Naive B cell (primary cell): Measurements from ENCODE around the gene GPRIN3. TPM values are rescaled to one million over a fixed set of nuclear protein-coding genes. Genes with fewer than 3 reads are reported as not detected.
A peak's percentile ranks its signal among the peaks of the same experiment; 100 is the strongest.

ENCODE experiments used
- ATAC-seq, 2 donors: fragments of 150-1000 bp; cut with Tn5 transposase; 2 replicates each; pipeline ENCODE4 v1.10.0; 2021; ENCODE audit warnings: low read depth in 2 of 2, mild to moderate bottlenecking in 2 of 2, moderate library complexity in 2 of 2
- DNase-seq: peaks from one replicate; pipeline ENCODE4 v3.0.0; 2022
- H3K27ac Mint-ChIP-seq, 6 donors: one replicate each; pipeline ENCODE4 v1.8.0; 2020 to 2022; ENCODE audit warnings: mild to moderate bottlenecking in 6 of 6, mixed read lengths in 6 of 6, moderate library complexity in 5 of 6, inconsistent platforms in 2 of 6
- H3K27me3 Mint-ChIP-seq, 3 donors: one replicate each; pipeline ENCODE4 v1.8.0; 2021 to 2022; ENCODE audit warnings: mixed read lengths in 3 of 3, mild to moderate bottlenecking in 1 of 3
- H3K36me3 Mint-ChIP-seq, 2 donors: one replicate each; pipeline ENCODE4 v1.8.0; 2020 to 2022; ENCODE audit warnings: mixed read lengths in 2 of 2, inconsistent platforms in 1 of 2, mild to moderate bottlenecking in 1 of 2
- H3K4me1 Mint-ChIP-seq, 3 donors: one replicate each; pipeline ENCODE4 v1.8.0; 2020 to 2022; ENCODE audit warnings: mixed read lengths in 3 of 3, inconsistent platforms in 1 of 3, mild to moderate bottlenecking in 1 of 3, moderate library complexity in 1 of 3
- H3K4me3 Mint-ChIP-seq, 8 donors: one replicate each; pipeline ENCODE4 v1.8.0; 2020 to 2022; ENCODE audit warnings: mild to moderate bottlenecking in 8 of 8, mixed read lengths in 8 of 8, moderate library complexity in 8 of 8, inconsistent platforms in 2 of 8
- H3K9me3 Mint-ChIP-seq, 7 donors: one replicate each; pipeline ENCODE4 v1.8.0; 2020 to 2022; ENCODE audit warnings: mixed read lengths in 7 of 7, mild to moderate bottlenecking in 5 of 7, inconsistent platforms in 2 of 7, moderate library complexity in 1 of 7
- polyA plus RNA-seq, 6 donors: library from polyadenylated mRNA; unstranded; fragments of 300-500 nt; fragmentation: Illumina TruSeq; gene quantifications; one replicate each; pipeline ENCODE4 v1.2.3, GENCODE V29; 2021; ENCODE audit warnings: low read depth in 6 of 6

Gene GPRIN3
- polyA plus RNA-seq, 6 donors from 2014 or later: 0.06 to 0.16 TPM; not detected in 4

- Mint-ChIP-seq H3K9me3 (no peaks in the 10 kb centered on the region), H3K4me3 (no peak overlapping the region), H3K27ac (no peak overlapping the region), H3K4me1 (no peaks in the 10 kb centered on the region), H3K27me3 (peaks cover 0 to 7% (median 3%) of the 10 kb centered on the region in 3 donors), H3K36me3 (no peaks in the 10 kb centered on the region)
- DNase-seq (no peak), ATAC-seq (no peak)
These were observed 62.1 kb downstream of the GPRIN3 start for GRCh38 chr4:89245459-89245858.

- ATAC-seq (no peak), DNase-seq (no peak)
- Mint-ChIP-seq H3K27me3 (peaks cover 0 to 3% (median 0%) of the 10 kb centered on the region in 3 donors), H3K4me1 (no peaks in the 10 kb centered on the region), H3K4me3 (no peak overlapping the region), H3K9me3 (no peaks in the 10 kb centered on the region), H3K36me3 (no peaks in the 10 kb centered on the region), H3K27ac (peak overlapping the region in 1 of 6 donors; percentile 14)
These were observed 63.8 kb downstream of the GPRIN3 start for GRCh38 chr4:89243733-89244252.

GRCh38 chr4:89242864-89243732, 64.5 kb downstream of the GPRIN3 start:
- H3K27ac Mint-ChIP-seq: peak overlapping the region in 1 of 6 donors; percentile 14
- peaks cover 0 to 3% (median 0%) of the 10 kb centered on the region in 3 donors for H3K27me3 Mint-ChIP-seq
- no peak for DNase-seq
- H3K4me1 Mint-ChIP-seq: no peaks in the 10 kb centered on the region
- H3K9me3 Mint-ChIP-seq: no peaks in the 10 kb centered on the region
- H3K4me3 Mint-ChIP-seq: no peak overlapping the region
- H3K36me3 Mint-ChIP-seq: no peaks in the 10 kb centered on the region
- no peak for ATAC-seq

GRCh38 chr4:89242216-89242615, 65.4 kb downstream of the GPRIN3 start:
- Mint-ChIP-seq H3K36me3 (no peaks in the 10 kb centered on the region), H3K27me3 (peaks cover 0 to 3% (median 0%) of the 10 kb centered on the region in 3 donors), H3K9me3 (no peaks in the 10 kb centered on the region), H3K27ac (no peak overlapping the region), H3K4me1 (no peaks in the 10 kb centered on the region), H3K4me3 (no peak overlapping the region)
- no peak for DNase-seq
- ATAC-seq: no peak

GRCh38 chr4:89230271-89230670, 77.3 kb downstream of the GPRIN3 start:
- H3K36me3 Mint-ChIP-seq: no peaks in the 10 kb centered on the region
- no peaks in the 10 kb centered on the region for H3K4me1 Mint-ChIP-seq
- no peak for ATAC-seq
- H3K9me3 Mint-ChIP-seq: peaks cover 0 to 5% (median 0%) of the 10 kb centered on the region in 7 donors
- no peak overlapping the region for H3K27ac Mint-ChIP-seq
- no peaks in the 10 kb centered on the region for H3K27me3 Mint-ChIP-seq
- no peak for DNase-seq
- H3K4me3 Mint-ChIP-seq: no peak overlapping the region

GRCh38 chr4:89226665-89227574, 80.7 kb downstream of the GPRIN3 start:
- no peaks in the 10 kb centered on the region for H3K36me3 Mint-ChIP-seq
- H3K27me3 Mint-ChIP-seq: no peaks in the 10 kb centered on the region
- DNase-seq (peak; percentile 54), ATAC-seq (peak; percentile 68 to 89)
- H3K4me3 Mint-ChIP-seq: no peak overlapping the region
- no peaks in the 10 kb centered on the region for H3K4me1 Mint-ChIP-seq
- no peaks in the 10 kb centered on the region for H3K9me3 Mint-ChIP-seq
- H3K27ac Mint-ChIP-seq: peak overlapping the region in 1 of 6 donors; percentile 29

GRCh38 chr4:89222170-89222569, 85.4 kb downstream of the GPRIN3 start:
- Mint-ChIP-seq H3K4me3 (no peak overlapping the region), H3K27ac (no peak overlapping the region), H3K36me3 (no peaks in the 10 kb centered on the region), H3K9me3 (no peaks in the 10 kb centered on the region), H3K4me1 (no peaks in the 10 kb centered on the region), H3K27me3 (no peaks in the 10 kb centered on the region)
- ATAC-seq: no peak
- no peak for DNase-seq

- Mint-ChIP-seq H3K27me3 (no peaks in the 10 kb centered on the region), H3K9me3 (no peaks in the 10 kb centered on the region), H3K4me3 (no peak overlapping the region), H3K27ac (no peak overlapping the region), H3K4me1 (no peaks in the 10 kb centered on the region), H3K36me3 (no peaks in the 10 kb centered on the region)
- ATAC-seq (no peak), DNase-seq (no peak)
These were observed 86.3 kb downstream of the GPRIN3 start for GRCh38 chr4:89221167-89221867.

GRCh38 chr4:89218587-89218986, 89.0 kb downstream of the GPRIN3 start:
- Mint-ChIP-seq H3K9me3 (no peaks in the 10 kb centered on the region), H3K36me3 (no peaks in the 10 kb centered on the region), H3K27me3 (no peaks in the 10 kb centered on the region), H3K4me3 (no peak overlapping the region), H3K4me1 (peaks cover 4 to 11% (median 4%) of the 10 kb centered on the region in 3 donors), H3K27ac (no peak overlapping the region)
- ATAC-seq (no peak), DNase-seq (no peak)

- ATAC-seq: no peak
- H3K4me1 Mint-ChIP-seq: peaks cover 4 to 11% (median 4%) of the 10 kb centered on the region in 3 donors
These were observed 90.0 kb downstream of the GPRIN3 start for GRCh38 chr4:89217604-89218003.

GRCh38 chr4:89216866-89217265, 90.7 kb downstream of the GPRIN3 start:
- H3K27ac Mint-ChIP-seq: no peak overlapping the region
- peaks cover 0 to 2% (median 0%) of the 10 kb centered on the region in 7 donors for H3K9me3 Mint-ChIP-seq
- no peak for DNase-seq
- no peaks in the 10 kb centered on the region for H3K36me3 Mint-ChIP-seq
- ATAC-seq: no peak
- H3K27me3 Mint-ChIP-seq: no peaks in the 10 kb centered on the region
- H3K4me3 Mint-ChIP-seq: no peak overlapping the region
- H3K4me1 Mint-ChIP-seq: peaks cover 4 to 11% (median 4%) of the 10 kb centered on the region in 3 donors

More at GRCh38 chr4:89217604-89218003, 90.0 kb downstream of the GPRIN3 start:
- Mint-ChIP-seq H3K36me3 (no peaks in the 10 kb centered on the region), H3K27me3 (no peaks in the 10 kb centered on the region), H3K9me3 (no peaks in the 10 kb centered on the region), H3K27ac (no peak overlapping the region), H3K4me3 (no peak overlapping the region)
- no peak for DNase-seq

- H3K4me3 Mint-ChIP-seq: no peak overlapping the region
- ATAC-seq (peak in 1 of 2 donors; percentile 20), DNase-seq (no peak)
- H3K4me1 Mint-ChIP-seq: peaks cover 4 to 11% (median 4%) of the 10 kb centered on the region in 3 donors
- H3K36me3 Mint-ChIP-seq: no peaks in the 10 kb centered on the region
- H3K27me3 Mint-ChIP-seq: no peaks in the 10 kb centered on the region
- H3K9me3 Mint-ChIP-seq: peaks cover 0 to 2% (median 0%) of the 10 kb centered on the region in 7 donors
- no peak overlapping the region for H3K27ac Mint-ChIP-seq
These were observed 91.2 kb downstream of the GPRIN3 start for GRCh38 chr4:89216422-89216821.

- Mint-ChIP-seq H3K27me3 (no peaks in the 10 kb centered on the region), H3K27ac (no peak overlapping the region), H3K36me3 (no peaks in the 10 kb centered on the region), H3K4me1 (peaks cover 4 to 11% (median 4%) of the 10 kb centered on the region in 3 donors), H3K9me3 (peaks cover 0 to 2% (median 0%) of the 10 kb centered on the region in 7 donors), H3K4me3 (no peak overlapping the region)
- no peak for DNase-seq
- no peak for ATAC-seq
These were observed 91.9 kb downstream of the GPRIN3 start for GRCh38 chr4:89215736-89216135.
